Tibial nerve (tissue), 4 donors: ENCODE measurements around the gene PELO. TPM values are rescaled to one million over a fixed set of nuclear protein-coding genes. Genes with fewer than 3 reads are reported as not detected.
"Not testable (repeated sequence)": the region's sequence is repeated elsewhere in the genome, so short reads cannot be mapped to it uniquely, and the experiment has no call there.

Source experiments
- DNase-seq, 2 donors: peaks; one replicate each; pipeline ENCODE4 v3.0.0-alpha.2; 2019; ENCODE audit warnings: low spot score in 2 of 2
- H3K27ac ChIP-seq, 4 donors: fragments of 200-600 bp; sonication (generic) in 3 of 4; one replicate each; pipeline ENCODE4 v1.5.1; 2017 to 2019; ENCODE audit warnings: mild to moderate bottlenecking in 1 of 4
- H3K27me3 ChIP-seq, 2 donors: fragments of 200-600 bp; sonication (generic) in 1 of 2; one replicate each; pipeline versions ENCODE4 v1.5.1 to v1.6.0; 2017 to 2019
- H3K36me3 ChIP-seq, 3 donors: fragments of 200-600 bp; sonication (generic); one replicate each; pipeline ENCODE4 v1.5.1; 2018 to 2019
- H3K4me1 ChIP-seq, 4 donors: fragments of 200-600 bp; sonication (generic) in 3 of 4; one replicate each; pipeline ENCODE4 v1.5.1; 2017 to 2019
- H3K4me3 ChIP-seq, 4 donors: fragments of 200-600 bp; sonication (generic) in 3 of 4; one replicate each; pipeline ENCODE4 v1.5.1; 2017 to 2019; ENCODE audit warnings: mild to moderate bottlenecking in 1 of 4, moderate library complexity in 1 of 4
- H3K9me3 ChIP-seq, 4 donors: fragments of 200-600 bp; sonication (generic) in 3 of 4; one replicate each; pipeline ENCODE4 v1.5.1; 2017 to 2019
- CTCF ChIP-seq, 5 experiments: fragments of 200-600 bp in 3 of 5; fragments of 450-650 bp in 2 of 5; sonication (generic) in 3 of 5; IDR thresholded peaks; one replicate each; pipeline ENCODE4 v1.5.1; 2016 to 2019; ENCODE audit warnings: antibody characterized with exemption in 5 of 5, mild to moderate bottlenecking in 3 of 5, moderate library complexity in 2 of 5
- EP300 ChIP-seq, 2 donors: sonication (generic); formaldehyde crosslinking; IDR thresholded peaks; one replicate each; pipeline ENCODE4 v1.6.1; 2017; ENCODE audit warnings: antibody characterized with exemption in 2 of 2, mild to moderate bottlenecking in 1 of 2
- POLR2A ChIP-seq, 2 donors: fragments of 450-650 bp; IDR thresholded peaks; one replicate each; pipeline ENCODE4 v1.6.1; 2017; ENCODE audit warnings: antibody characterized with exemption in 2 of 2, mild to moderate bottlenecking in 2 of 2, moderate library complexity in 2 of 2
- WGBS, 2 donors: methylation state at CpG; one replicate each; pipeline ENCODE4 v1.1.5; 2018; 5-methylcytosine and 5-hydroxymethylcytosine counted together
- total RNA-seq, 4 donors: library from RNA; depleted of rRNA; stranded (reverse); fragments of >200 nt; gene quantifications; one replicate each; pipeline ENCODE4 v1.1.0, GENCODE V29; 2016

The PELO gene
- total RNA-seq, 4 donors from 2014 or later: 8.4 to 17.8 (median 16.6) TPM

GRCh38 chr5:52811067-52811749, 23.5 kb downstream of the PELO start:
- Histone ChIP-seq H3K27me3 (no peaks in the 10 kb centered on the region), H3K9me3 (no peaks in the 10 kb centered on the region), H3K36me3 (no peaks in the 10 kb centered on the region), H3K4me3 (no peak overlapping the region), H3K27ac (peak overlapping the region in 1 of 4 donors; percentile 3), H3K4me1 (peaks cover 0 to 64% (median 11%) of the 10 kb centered on the region in 4 donors)
- 54 to 59% methylated on average over 3 of the region's 3 CpGs for WGBS, 2 donors
- no peak for DNase-seq
- no peak for TF ChIP-seq POLR2A (IDR thresholded peaks at IDR 0.05)
- TF ChIP-seq EP300 (IDR thresholded peaks at IDR 0.05): peak in 1 of 2 donors; percentile 20
- no peak for TF ChIP-seq CTCF (IDR thresholded peaks at IDR 0.05)

- Histone ChIP-seq H3K4me1 (peaks cover 0 to 38% (median 2%) of the 10 kb centered on the region in 4 donors), H3K36me3 (no peaks in the 10 kb centered on the region), H3K27ac (no peak overlapping the region), H3K9me3 (no peaks in the 10 kb centered on the region), H3K27me3 (no peaks in the 10 kb centered on the region), H3K4me3 (no peak overlapping the region)
- DNase-seq: no peak
- 69 to 87% methylated on average over 4 of the region's 4 CpGs for WGBS, 2 donors
- no peak for TF ChIP-seq EP300 (IDR thresholded peaks at IDR 0.05)
- no peak for TF ChIP-seq CTCF (IDR thresholded peaks at IDR 0.05)
- TF ChIP-seq POLR2A (IDR thresholded peaks at IDR 0.05): no peak
Observed at GRCh38 chr5:52814352-52815148, 26.8 kb downstream of the PELO start.

GRCh38 chr5:52817818-52818217, 30.1 kb downstream of the PELO start:
- Histone ChIP-seq H3K27ac (no peak overlapping the region), H3K4me3 (no peak overlapping the region), H3K36me3 (no peaks in the 10 kb centered on the region), H3K9me3 (no peaks in the 10 kb centered on the region), H3K4me1 (peaks cover 0 to 27% (median 3%) of the 10 kb centered on the region in 4 donors), H3K27me3 (no peaks in the 10 kb centered on the region)
- WGBS, 2 donors: 90 to 100% methylated on average over 1 of the region's 1 CpG
- TF ChIP-seq EP300 (IDR thresholded peaks at IDR 0.05): no peak
- no peak for DNase-seq

GRCh38 chr5:52818360-52818759, 30.6 kb downstream of the PELO start:
- H3K4me3 ChIP-seq: no peak overlapping the region
- H3K9me3 ChIP-seq: no peaks in the 10 kb centered on the region
- H3K27ac ChIP-seq: no peak overlapping the region
- DNase-seq: no peak
- peaks cover 0 to 32% (median 6%) of the 10 kb centered on the region in 4 donors for H3K4me1 ChIP-seq
- H3K27me3 ChIP-seq: no peaks in the 10 kb centered on the region
- H3K36me3 ChIP-seq: no peaks in the 10 kb centered on the region
- WGBS, 2 donors: 85 to 97% methylated on average over 1 of the region's 1 CpG
- TF ChIP-seq POLR2A (IDR thresholded peaks at IDR 0.05): no peak
- no peak for TF ChIP-seq EP300 (IDR thresholded peaks at IDR 0.05)
- TF ChIP-seq CTCF (IDR thresholded peaks at IDR 0.05): no peak

- not testable (repeated sequence) for H3K9me3 ChIP-seq, DNase-seq, H3K27ac ChIP-seq, H3K4me3 ChIP-seq, H3K36me3 ChIP-seq, H3K27me3 ChIP-seq
- peaks cover 0 to 28% (median 8%) of the 10 kb centered on the region in 4 donors for H3K4me1 ChIP-seq
- WGBS, 2 donors: 84 to 89% methylated on average over 3 of the region's 3 CpGs
Observed at GRCh38 chr5:52818807-52819206, 31.1 kb downstream of the PELO start.

GRCh38 chr5:52821901-52822300, 34.2 kb downstream of the PELO start:
- TF ChIP-seq EP300 (IDR thresholded peaks at IDR 0.05) (no peak), POLR2A (IDR thresholded peaks at IDR 0.05) (no peak), CTCF (IDR thresholded peaks at IDR 0.05) (no peak)
- Histone ChIP-seq H3K27ac (peak overlapping the region in 2 of 4 donors; percentile 48 to 67), H3K4me3 (no peak overlapping the region), H3K27me3 (no peaks in the 10 kb centered on the region), H3K9me3 (no peaks in the 10 kb centered on the region), H3K4me1 (peaks cover 0 to 20% (median 8%) of the 10 kb centered on the region in 4 donors), H3K36me3 (no peaks in the 10 kb centered on the region)
- no peak for DNase-seq
- whole genome bisulfite sequencing, 2 donors: 20 to 21% methylated on average over 1 of the region's 1 CpG
